ENCODE results near the gene HOXC4.

GRCh38 chr12:54032627-54033100 lies 21.0 kb upstream of the HOXC4 start, which contains the start of gene HOXC5:
- no peak for TF ChIP-seq EZH2phosphoT487 (IDR thresholded peaks at IDR 0.05; ENCODE audit: low read depth)
- TF ChIP-seq, protein P1, sequence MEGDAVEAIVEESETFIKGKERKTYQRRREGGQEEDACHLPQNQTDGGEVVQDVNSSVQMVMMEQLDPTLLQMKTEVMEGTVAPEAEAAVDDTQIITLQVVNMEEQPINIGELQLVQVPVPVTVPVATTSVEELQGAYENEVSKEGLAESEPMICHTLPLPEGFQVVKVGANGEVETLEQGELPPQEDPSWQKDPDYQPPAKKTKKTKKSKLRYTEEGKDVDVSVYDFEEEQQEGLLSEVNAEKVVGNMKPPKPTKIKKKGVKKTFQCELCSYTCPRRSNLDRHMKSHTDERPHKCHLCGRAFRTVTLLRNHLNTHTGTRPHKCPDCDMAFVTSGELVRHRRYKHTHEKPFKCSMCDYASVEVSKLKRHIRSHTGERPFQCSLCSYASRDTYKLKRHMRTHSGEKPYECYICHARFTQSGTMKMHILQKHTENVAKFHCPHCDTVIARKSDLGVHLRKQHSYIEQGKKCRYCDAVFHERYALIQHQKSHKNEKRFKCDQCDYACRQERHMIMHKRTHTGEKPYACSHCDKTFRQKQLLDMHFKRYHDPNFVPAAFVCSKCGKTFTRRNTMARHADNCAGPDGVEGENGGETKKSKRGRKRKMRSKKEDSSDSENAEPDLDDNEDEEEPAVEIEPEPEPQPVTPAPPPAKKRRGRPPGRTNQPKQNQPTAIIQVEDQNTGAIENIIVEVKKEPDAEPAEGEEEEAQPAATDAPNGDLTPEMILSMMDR (IDR thresholded peaks at IDR 0.05; ENCODE audit: low read depth, low read length), result peak; percentile 95
